HG03066 (cell line): ENCODE data around the gene KRTAP4-9.
"Not testable (repeated sequence)": the region's sequence is repeated elsewhere in the genome, so short reads cannot be mapped to it uniquely, and the experiment has no call there.

Experiments used
- ATAC-seq: cut with Tn5 transposase; IDR thresholded peaks from one replicate; pipeline ENCODE4 v1.9.1; 2021; ENCODE audit warnings: low read depth; ENCODE audit not compliant: unreplicated experiment

The KRTAP4-9 gene

DNA sequence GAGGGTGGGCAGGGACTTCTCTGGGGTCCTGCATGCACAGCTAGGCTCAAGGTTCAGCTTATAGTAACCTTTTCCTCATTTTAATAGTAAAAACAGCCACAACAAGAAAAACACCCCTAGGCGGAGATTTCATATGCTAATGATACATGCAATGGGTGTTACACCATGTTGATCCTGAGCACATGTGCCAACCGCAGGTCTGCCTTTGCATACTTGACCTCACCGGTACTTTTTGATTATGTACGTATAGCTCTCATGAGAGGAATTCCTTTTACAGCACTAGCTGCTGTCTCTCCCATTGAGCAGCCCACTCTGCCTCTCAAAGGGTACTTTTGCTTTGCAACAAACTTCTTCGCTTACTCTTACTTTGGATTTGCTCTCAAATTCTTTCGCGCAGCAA is 9.1 kb upstream of the KRTAP4-9 start:
- ATAC-seq, result no peak

- no peak for ATAC-seq
Measured at GRCh38 chr17:41098042-41098441, 7.1 kb upstream of the KRTAP4-9 start, which contains the start of gene KRTAP4-8. TSS of gene KRTAP4-8 (minus strand) at chr17:41098142. CDS start at chr17:41098084, 58 bp downstream.

- no peak for ATAC-seq
Measured at GRCh38 chr17:41098481-41098880, 6.7 kb upstream of the KRTAP4-9 start.

DNA sequence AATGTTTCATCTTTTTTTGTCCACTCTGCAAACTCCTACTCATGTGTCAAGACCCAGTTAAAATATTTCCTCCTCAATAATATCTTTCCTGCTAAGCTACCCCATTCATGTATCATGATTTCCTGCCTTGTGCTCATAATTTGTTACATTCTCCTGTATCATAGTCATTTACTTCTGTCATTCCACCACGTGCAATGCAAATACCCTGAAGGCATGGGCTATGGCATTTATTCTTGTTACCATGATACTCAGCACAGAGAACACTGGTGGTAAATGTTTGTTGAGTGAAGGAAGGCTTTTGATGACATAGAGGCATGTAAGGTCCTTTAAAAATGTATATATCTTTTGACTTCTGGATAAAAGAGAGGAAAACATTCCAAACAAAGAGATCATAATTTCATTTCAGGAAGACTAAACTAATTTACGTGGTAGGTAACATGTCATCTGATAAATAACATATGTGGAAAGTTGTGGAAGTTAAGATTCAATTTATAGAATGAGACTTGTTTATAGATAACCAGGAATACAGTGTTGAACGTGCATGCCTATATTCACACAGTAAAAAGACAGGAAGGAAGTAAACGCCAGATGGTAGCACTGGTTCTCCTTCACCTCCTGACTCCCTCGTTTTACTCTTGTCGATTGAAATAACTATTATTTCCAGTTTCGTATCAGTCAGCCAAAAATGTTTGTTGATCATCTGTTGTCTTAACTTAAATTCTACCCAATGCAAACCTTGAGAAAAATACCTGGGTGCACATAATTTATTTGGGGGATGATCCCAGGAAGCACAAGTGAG is 5.3 kb upstream of the KRTAP4-9 start:
- ATAC-seq, result not testable (repeated sequence)

DNA sequence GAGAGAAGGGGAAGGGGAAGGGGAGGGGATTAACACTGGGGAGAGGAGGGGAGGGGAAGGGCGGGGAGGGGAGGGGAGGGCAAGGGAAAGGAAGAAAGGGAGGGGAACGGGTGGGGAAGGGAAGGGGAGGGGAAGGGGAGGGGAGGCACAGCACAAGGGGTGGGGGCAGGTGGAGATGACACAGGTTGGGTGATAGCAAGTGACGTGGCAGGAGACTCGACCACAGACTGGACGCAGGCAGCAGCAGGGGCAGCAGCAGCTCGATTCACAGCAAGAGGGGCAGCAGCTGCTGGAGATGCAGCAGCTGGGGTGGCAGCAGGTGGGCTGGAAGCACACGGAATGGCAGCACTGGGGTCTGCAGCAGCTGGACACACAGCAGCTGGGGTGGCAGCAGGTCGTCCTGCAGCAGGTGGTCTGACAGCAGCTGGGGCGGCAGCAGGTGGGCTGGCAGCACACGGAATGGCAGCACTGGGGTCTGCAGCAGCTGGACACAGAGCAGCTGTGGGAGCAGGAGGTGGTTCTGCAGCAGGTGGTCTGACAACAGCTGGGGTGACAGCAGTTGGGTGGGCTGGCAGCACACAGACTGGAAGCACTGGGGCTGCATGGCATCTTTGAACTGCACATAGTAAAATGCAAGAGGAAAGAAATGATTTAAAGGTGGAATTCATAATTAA is 3.5 kb upstream of the KRTAP4-9 start, which contains the start of gene KRTAP4-16:
Gene KRTAP4-16 (minus strand): TSS at position 624 of the 674 bp plus-strand sequence. CDS start 0 bp downstream, at position 624.
- ATAC-seq, result no peak

GRCh38 chr17:41103896-41104295 is 1.3 kb upstream of the KRTAP4-9 start:
- ATAC-seq, result no peak

- not testable (repeated sequence) for ATAC-seq
Measured at GRCh38 chr17:41104386-41105038, 677 bp upstream of the KRTAP4-9 start.

- no peak for ATAC-seq
Measured at GRCh38 chr17:41107941-41108450, 2.8 kb downstream of the KRTAP4-9 start.

GRCh38 chr17:41108728-41109386 is 3.7 kb downstream of the KRTAP4-9 start:
- ATAC-seq, result not testable (repeated sequence)

DNA sequence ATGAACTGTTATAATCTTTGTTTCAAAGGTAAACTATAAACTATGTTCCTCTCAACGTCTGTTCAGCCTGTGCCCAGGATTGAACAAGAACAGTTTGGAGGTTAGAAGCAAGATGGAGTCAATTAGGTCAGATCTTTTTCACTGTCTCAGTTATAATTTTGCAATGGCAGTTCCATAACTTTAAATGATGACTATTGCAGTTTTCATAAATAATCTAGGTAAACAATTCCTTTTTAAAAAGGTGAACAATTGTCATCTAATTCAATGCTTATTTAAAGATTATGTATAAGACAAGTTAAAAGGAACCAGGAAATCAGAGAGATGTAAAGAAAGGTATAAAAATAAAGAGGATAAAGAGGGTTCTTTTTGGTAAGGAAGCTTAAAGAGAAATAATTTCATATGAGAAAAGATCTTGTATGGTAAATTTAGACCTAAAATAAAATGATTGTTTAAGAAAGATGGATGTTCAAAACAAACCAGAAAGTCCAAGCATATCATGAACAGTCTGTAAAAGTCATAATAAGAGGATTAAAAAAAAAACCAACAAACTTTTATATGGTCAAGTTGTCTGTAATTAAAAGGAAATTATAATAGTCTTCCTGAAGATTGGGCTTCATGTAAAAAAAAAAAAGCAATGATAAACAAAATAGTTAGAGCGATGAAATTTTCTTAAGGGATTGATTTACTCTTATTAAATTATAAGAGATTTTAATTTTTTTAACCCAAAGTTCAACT is 6.1 kb downstream of the KRTAP4-9 start:
- ATAC-seq, result no peak

- no peak for ATAC-seq
Measured at GRCh38 chr17:41116297-41116696, 11.1 kb downstream of the KRTAP4-9 start.

DNA sequence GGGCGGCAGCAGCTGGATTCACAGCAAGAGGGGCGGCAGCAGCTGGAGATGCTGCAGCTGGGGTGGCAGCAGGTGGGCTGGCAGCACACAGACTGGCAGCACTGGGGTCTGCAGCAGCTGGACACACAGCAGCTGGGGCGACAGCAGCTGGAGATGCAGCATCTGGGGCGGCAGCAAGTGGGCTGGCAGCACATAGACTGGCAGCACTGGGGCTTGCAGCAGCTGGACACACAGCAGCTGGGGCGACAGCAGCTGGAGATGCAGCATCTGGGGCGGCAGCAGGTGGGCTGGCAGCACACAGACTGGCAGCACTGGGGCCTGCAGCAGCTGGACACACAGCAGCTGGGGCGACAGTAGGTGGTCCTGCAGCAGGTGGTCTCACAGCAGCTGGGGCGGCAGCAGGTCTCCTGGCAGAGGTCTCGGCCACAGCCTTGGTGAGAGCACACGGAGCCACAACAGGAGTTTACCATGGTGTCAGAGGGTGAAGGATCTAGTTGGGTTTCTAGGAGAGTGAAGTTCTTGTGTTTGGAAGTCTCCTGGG is 12.7 kb downstream of the KRTAP4-9 start, which contains the start of gene KRTAP4-11:
Gene KRTAP4-11 (minus strand): TSS at position 528 of the 541 bp plus-strand sequence. CDS start 58 bp downstream, at position 470.
- ATAC-seq, result not testable (repeated sequence)

DNA sequence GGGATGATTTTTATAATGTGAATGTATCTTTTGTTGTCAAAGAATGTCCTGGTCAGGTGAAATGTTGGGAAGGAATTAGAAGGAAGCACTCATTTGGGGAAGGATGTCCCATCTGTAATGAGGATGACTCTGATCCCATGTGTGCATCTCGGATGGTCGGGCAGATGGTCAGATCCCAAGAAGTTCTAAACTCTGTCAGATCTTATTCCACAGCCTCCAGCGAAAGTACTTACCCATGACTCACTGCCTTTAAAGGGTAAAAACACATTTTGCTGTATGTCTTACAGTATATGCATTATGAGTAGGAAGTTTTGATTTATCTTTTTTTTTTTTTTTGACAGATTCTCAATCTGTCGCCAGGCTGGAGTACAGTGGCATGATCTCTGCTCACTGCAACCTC is 13.5 kb downstream of the KRTAP4-9 start:
- no peak for ATAC-seq

GRCh38 chr17:41119696-41120690 is 14.8 kb downstream of the KRTAP4-9 start:
- ATAC-seq, result not testable (repeated sequence)

DNA sequence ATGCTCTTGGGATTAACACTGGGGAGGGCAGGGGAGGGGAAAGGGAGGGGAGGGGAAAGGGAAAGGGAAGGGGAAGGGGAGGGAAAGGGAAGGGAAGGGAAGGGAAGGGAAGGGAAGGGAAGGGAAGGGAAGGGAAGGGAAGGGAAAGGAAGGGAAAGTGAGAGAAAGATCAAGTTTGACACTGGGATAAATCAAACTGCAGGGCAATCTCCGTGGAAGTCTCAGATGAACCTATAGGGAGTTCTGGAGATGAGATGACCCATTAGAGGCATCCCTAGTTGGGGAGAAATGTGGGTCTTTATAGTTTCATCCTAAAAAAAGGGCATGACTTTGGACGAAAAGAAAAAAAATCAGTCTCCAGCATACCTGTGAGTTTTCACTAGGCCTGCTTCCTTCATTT is 16.6 kb downstream of the KRTAP4-9 start:
- no peak for ATAC-seq

GRCh38 chr17:41123292-41123990 is 18.3 kb downstream of the KRTAP4-9 start:
- not testable (repeated sequence) for ATAC-seq

GRCh38 chr17:41123991-41124371 is 18.8 kb downstream of the KRTAP4-9 start, which contains the start of gene KRTAP4-12:
TSS of gene KRTAP4-12 (minus strand) at chr17:41124182. CDS start at chr17:41124122, 60 bp downstream.
- ATAC-seq, result not testable (repeated sequence)
